HG03280 (cell line): Measurements from ENCODE around the gene PIP5KL1.
"Not testable (repeated sequence)": the region's sequence is repeated elsewhere in the genome, so short reads cannot be mapped to it uniquely, and the experiment has no call there.

ENCODE experiments used
- ATAC-seq: cut with Tn5 transposase; IDR thresholded peaks from one replicate; pipeline ENCODE4 v1.9.1; 2021; ENCODE audit warnings: mild to moderate bottlenecking, moderate library complexity; ENCODE audit not compliant: unreplicated experiment

Gene PIP5KL1

GRCh38 chr9:127896395-127897192 lies 34.0 kb downstream of the PIP5KL1 start:
- ATAC-seq, result no peak

GRCh38 chr9:127895811-127896210 lies 34.8 kb downstream of the PIP5KL1 start:
- no peak for ATAC-seq

- ATAC-seq, result no peak
Measured at GRCh38 chr9:127893392-127893791, 37.2 kb downstream of the PIP5KL1 start.

- ATAC-seq, result no peak
Measured at GRCh38 chr9:127892831-127893230, 37.7 kb downstream of the PIP5KL1 start.

GRCh38 chr9:127890053-127890452 lies 40.5 kb downstream of the PIP5KL1 start:
- ATAC-seq, result no peak

- no peak for ATAC-seq
Measured at GRCh38 chr9:127887792-127888191, 42.8 kb downstream of the PIP5KL1 start.

- ATAC-seq, result no peak
Measured at GRCh38 chr9:127886401-127886972, 44.1 kb downstream of the PIP5KL1 start.

GRCh38 chr9:127885508-127886281 lies 44.9 kb downstream of the PIP5KL1 start:
- ATAC-seq, result no peak

- ATAC-seq, result no peak
Measured at GRCh38 chr9:127884976-127885490, 45.5 kb downstream of the PIP5KL1 start.

GRCh38 chr9:127884427-127884911 lies 46.1 kb downstream of the PIP5KL1 start:
- no peak for ATAC-seq

GRCh38 chr9:127883959-127884358 lies 46.6 kb downstream of the PIP5KL1 start:
- ATAC-seq, result no peak

- not testable (repeated sequence) for ATAC-seq
Measured at GRCh38 chr9:127881715-127882114, 48.9 kb downstream of the PIP5KL1 start.

GRCh38 chr9:127880143-127880542 lies 50.4 kb downstream of the PIP5KL1 start:
- ATAC-seq, result no peak

- ATAC-seq, result no peak
Measured at GRCh38 chr9:127878652-127879390, 51.8 kb downstream of the PIP5KL1 start.

- no peak for ATAC-seq
Measured at GRCh38 chr9:127878001-127878651, 52.5 kb downstream of the PIP5KL1 start.

GRCh38 chr9:127877566-127877998 lies 53.0 kb downstream of the PIP5KL1 start, which contains the start of gene AK1:
TSS of gene AK1 (minus strand) at chr9:127877675. CDS start at chr9:127874617, 3,058 bp downstream.
- no peak for ATAC-seq

GRCh38 chr9:127876764-127877562 lies 53.6 kb downstream of the PIP5KL1 start:
- no peak for ATAC-seq

GRCh38 chr9:127876026-127876763 lies 54.4 kb downstream of the PIP5KL1 start:
- ATAC-seq, result no peak
